IgD-negative memory B cell (primary cell): ENCODE results near the gene IFNL1. TPM values are rescaled to one million over a fixed set of nuclear protein-coding genes. Genes with fewer than 3 reads are reported as not detected.
A peak's percentile ranks its signal among the peaks of the same experiment; 100 is the strongest.
"Not testable (repeated sequence)": the region's sequence is repeated elsewhere in the genome, so short reads cannot be mapped to it uniquely, and the experiment has no call there.

Experiments
- H3K27ac Mint-ChIP-seq, 3 donors: one replicate each; pipeline ENCODE4 v1.8.0; 2020 to 2022; ENCODE audit warnings: mild to moderate bottlenecking in 3 of 3, mixed read lengths in 3 of 3, moderate library complexity in 1 of 3
- H3K27me3 Mint-ChIP-seq: one replicate; pipeline ENCODE4 v1.8.0; 2021; ENCODE audit warnings: mixed read lengths
- H3K36me3 Mint-ChIP-seq: one replicate; pipeline ENCODE4 v1.8.0; 2020; ENCODE audit warnings: mild to moderate bottlenecking, mixed read lengths
- H3K4me1 Mint-ChIP-seq, 3 donors: one replicate each; pipeline ENCODE4 v1.8.0; 2020 to 2022; ENCODE audit warnings: mixed read lengths in 3 of 3, mild to moderate bottlenecking in 1 of 3
- H3K4me3 Mint-ChIP-seq, 4 donors: one replicate each; pipeline ENCODE4 v1.8.0; 2020 to 2022; ENCODE audit warnings: mild to moderate bottlenecking in 4 of 4, mixed read lengths in 4 of 4, moderate library complexity in 3 of 4
- H3K9me3 Mint-ChIP-seq, 3 donors: one replicate each; pipeline ENCODE4 v1.8.0; 2020 to 2021; ENCODE audit warnings: mixed read lengths in 3 of 3, mild to moderate bottlenecking in 1 of 3
- polyA plus RNA-seq: library from polyadenylated mRNA; unstranded; fragments of 300-500 nt; fragmentation: Illumina TruSeq; gene quantifications from one replicate; pipeline ENCODE4 v1.2.3, GENCODE V29; 2021

IFNL1 gene
- polyA plus RNA-seq, 1 donor from 2014 or later, result not detected

- Mint-ChIP-seq H3K9me3 (no peaks in the 10 kb centered on the region), H3K27me3 (peaks cover 2% of the 10 kb centered on the region), H3K27ac (no peak overlapping the region), H3K36me3 (peaks cover 6% of the 10 kb centered on the region), H3K4me1 (peaks cover 3 to 16% (median 11%) of the 10 kb centered on the region in 3 donors), H3K4me3 (no peak overlapping the region)
Measured at GRCh38 chr19:39327363-39328045, 31.3 kb downstream of the IFNL1 start.

DNA sequence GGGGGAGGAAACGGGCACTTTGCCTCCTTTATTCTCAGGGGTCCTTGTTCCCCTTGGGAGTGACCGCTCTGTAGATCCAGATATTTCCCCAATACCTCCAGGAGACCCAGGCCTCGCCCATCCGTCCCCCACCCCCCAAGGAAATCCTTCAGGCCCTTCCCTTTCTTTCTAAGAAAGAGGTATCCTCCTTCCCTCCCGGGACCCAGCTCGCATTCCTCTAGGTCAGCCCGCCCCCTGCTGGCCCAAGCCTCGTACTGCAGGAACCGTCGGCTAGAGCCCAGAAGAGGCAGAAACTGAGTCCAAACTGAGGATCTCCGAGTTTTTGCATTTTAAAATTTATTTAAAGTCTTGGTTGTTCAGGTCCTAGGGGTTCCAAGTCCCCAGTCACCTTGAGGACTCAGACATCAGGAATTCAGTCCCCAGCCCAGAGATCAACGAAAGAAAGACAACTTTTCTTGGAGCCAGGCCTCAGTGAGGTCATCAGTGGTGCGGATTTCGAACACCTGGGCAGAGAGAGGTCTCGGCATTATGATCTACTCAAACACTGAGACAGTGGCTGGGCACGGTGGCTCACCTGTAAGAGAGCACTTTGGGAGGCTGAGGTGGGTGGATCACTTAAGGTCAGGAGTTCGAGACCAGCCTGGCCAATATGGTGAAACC is 32.0 kb downstream of the IFNL1 start:
- Mint-ChIP-seq H3K4me3 (peak overlapping the region in 1 of 4 donors; percentile 62), H3K27me3 (no peaks in the 10 kb centered on the region), H3K27ac (peak overlapping the region in 2 of 3 donors; percentile 67 to 92), H3K9me3 (no peaks in the 10 kb centered on the region), H3K36me3 (peaks cover 6% of the 10 kb centered on the region), H3K4me1 (peaks cover 7 to 18% (median 11%) of the 10 kb centered on the region in 3 donors)

GRCh38 chr19:39329948-39330347 is 33.7 kb downstream of the IFNL1 start:
- H3K27me3 Mint-ChIP-seq, result no peaks in the 10 kb centered on the region
- no peak overlapping the region for H3K27ac Mint-ChIP-seq
- no peaks in the 10 kb centered on the region for H3K9me3 Mint-ChIP-seq
- peaks cover 5% of the 10 kb centered on the region for H3K36me3 Mint-ChIP-seq
- H3K4me1 Mint-ChIP-seq, result peaks cover 15 to 26% (median 17%) of the 10 kb centered on the region in 3 donors
- peak overlapping the region in 1 of 4 donors; percentile 17 for H3K4me3 Mint-ChIP-seq

DNA sequence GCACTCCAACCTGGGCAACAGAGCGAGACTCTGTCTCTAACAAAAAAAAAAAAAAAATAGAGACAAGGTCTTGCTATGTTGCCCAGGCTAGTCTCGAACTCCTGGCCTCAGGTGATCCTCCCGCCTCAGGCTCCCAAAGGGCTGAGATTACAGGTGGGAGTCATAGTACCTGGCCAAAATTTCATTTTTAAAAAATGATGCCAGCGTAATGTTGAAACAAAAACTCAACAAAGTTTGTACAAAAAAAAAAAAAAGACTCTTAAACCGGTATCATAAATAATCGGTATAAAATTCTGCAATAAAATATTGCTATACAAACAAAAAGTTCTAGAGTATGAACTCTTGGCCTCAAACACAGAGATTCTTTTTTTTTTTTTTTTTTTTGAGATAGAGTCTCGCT is 36.1 kb downstream of the IFNL1 start:
- Mint-ChIP-seq H3K9me3 (no peaks in the 10 kb centered on the region), H3K4me3 (no peak overlapping the region), H3K36me3 (peaks cover 5% of the 10 kb centered on the region), H3K4me1 (peaks cover 31 to 39% (median 31%) of the 10 kb centered on the region in 3 donors), H3K27me3 (no peaks in the 10 kb centered on the region), H3K27ac (no peak overlapping the region)

- not testable (repeated sequence) for H3K36me3 Mint-ChIP-seq, H3K27me3 Mint-ChIP-seq, H3K9me3 Mint-ChIP-seq
- H3K4me3 Mint-ChIP-seq, result peak overlapping the region in 2 of 4 donors; percentile 52 to 84
- peaks cover 36 to 43% (median 36%) of the 10 kb centered on the region in 3 donors for H3K4me1 Mint-ChIP-seq
- peak overlapping the region in 2 of 3 donors; percentile 31 to 65 for H3K27ac Mint-ChIP-seq
Measured at GRCh38 chr19:39332738-39333137, 36.5 kb downstream of the IFNL1 start.

DNA sequence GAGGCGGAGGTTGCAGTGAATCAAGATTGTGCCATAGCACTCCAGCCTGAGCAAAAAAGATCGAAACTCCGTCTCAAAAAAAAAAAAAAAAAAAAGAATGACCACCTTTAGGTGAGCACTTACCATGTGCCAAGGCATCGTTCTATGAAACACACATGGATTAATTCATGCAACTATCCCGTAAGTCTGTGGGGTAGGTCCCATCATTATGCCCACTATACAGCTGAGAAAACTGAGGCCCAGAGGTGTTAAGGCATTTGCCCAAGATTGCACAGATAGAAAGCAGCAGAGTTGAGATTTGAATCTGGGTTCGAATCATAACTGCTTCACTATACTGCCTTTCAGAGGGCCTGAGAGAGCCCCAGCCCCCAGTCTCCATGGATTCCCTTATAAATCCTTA is 37.3 kb downstream of the IFNL1 start:
- peak overlapping the region; percentile 51 to 84 (median 62) for H3K4me3 Mint-ChIP-seq
- peak overlapping the region in 1 of 3 donors; percentile 74 for H3K27ac Mint-ChIP-seq
- no peaks in the 10 kb centered on the region for H3K9me3 Mint-ChIP-seq
- peaks cover 37 to 48% (median 38%) of the 10 kb centered on the region in 3 donors for H3K4me1 Mint-ChIP-seq
- H3K27me3 Mint-ChIP-seq, result no peaks in the 10 kb centered on the region
- H3K36me3 Mint-ChIP-seq, result peaks cover 2% of the 10 kb centered on the region

DNA sequence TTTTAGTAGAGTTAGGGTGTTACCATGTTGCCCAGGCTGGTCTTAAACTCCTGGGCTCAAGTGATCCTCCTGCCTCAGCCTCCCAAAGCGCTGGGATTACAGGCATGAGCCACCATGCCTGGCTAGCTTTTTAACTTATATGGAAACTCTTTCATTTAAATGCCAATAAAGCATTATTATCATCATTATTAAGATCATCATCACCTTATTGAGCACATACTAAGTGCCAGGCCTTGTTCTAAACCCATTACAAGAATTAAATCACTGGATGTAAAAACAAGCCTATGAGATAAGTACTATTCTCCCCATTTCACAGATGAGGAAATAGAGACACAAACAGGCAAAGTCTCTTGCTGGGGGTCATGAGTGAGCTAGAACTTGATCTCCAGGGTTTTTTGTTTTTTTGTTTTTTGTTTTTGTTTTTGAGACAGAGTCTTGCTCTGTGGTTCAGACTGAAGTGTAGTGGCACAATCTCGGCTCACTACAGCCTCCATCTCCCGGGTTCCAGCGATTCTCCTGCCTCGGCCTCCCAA is 38.3 kb downstream of the IFNL1 start:
- peak overlapping the region; percentile 66 to 95 (median 80) for H3K27ac Mint-ChIP-seq
- peaks cover 2% of the 10 kb centered on the region for H3K36me3 Mint-ChIP-seq
- H3K4me1 Mint-ChIP-seq, result peaks cover 37 to 42% (median 38%) of the 10 kb centered on the region in 3 donors
- H3K4me3 Mint-ChIP-seq, result peak overlapping the region; percentile 93 to 99 (median 98)
- no peaks in the 10 kb centered on the region for H3K27me3 Mint-ChIP-seq
- no peaks in the 10 kb centered on the region for H3K9me3 Mint-ChIP-seq

GRCh38 chr19:39335168-39335548 is 39.0 kb downstream of the IFNL1 start:
- Mint-ChIP-seq H3K4me1 (peaks cover 38 to 40% (median 40%) of the 10 kb centered on the region in 3 donors), H3K9me3 (no peaks in the 10 kb centered on the region), H3K27me3 (no peaks in the 10 kb centered on the region), H3K36me3 (peaks cover 2% of the 10 kb centered on the region), H3K4me3 (peak overlapping the region; percentile 93 to 99 (median 98)), H3K27ac (peak overlapping the region; percentile 66 to 97 (median 95))

GRCh38 chr19:39336483-39336882 is 40.3 kb downstream of the IFNL1 start:
- peaks cover 34 to 47% (median 42%) of the 10 kb centered on the region in 3 donors for H3K4me1 Mint-ChIP-seq
- peak overlapping the region; percentile 93 to 99 (median 98) for H3K4me3 Mint-ChIP-seq
- H3K36me3 Mint-ChIP-seq, result peaks cover 2% of the 10 kb centered on the region
- no peaks in the 10 kb centered on the region for H3K27me3 Mint-ChIP-seq
- peak overlapping the region; percentile 71 to 97 (median 95) for H3K27ac Mint-ChIP-seq
- no peaks in the 10 kb centered on the region for H3K9me3 Mint-ChIP-seq

- Mint-ChIP-seq H3K4me3 (peak overlapping the region in 3 of 4 donors; percentile 38 to 100 (median 93)), H3K9me3 (no peaks in the 10 kb centered on the region), H3K4me1 (peaks cover 46 to 55% (median 46%) of the 10 kb centered on the region in 3 donors), H3K27me3 (no peaks in the 10 kb centered on the region), H3K27ac (peak overlapping the region in 2 of 3 donors; percentile 67 to 87), H3K36me3 (peaks cover 4% of the 10 kb centered on the region)
Measured at GRCh38 chr19:39339674-39340073, 43.5 kb downstream of the IFNL1 start.

DNA sequence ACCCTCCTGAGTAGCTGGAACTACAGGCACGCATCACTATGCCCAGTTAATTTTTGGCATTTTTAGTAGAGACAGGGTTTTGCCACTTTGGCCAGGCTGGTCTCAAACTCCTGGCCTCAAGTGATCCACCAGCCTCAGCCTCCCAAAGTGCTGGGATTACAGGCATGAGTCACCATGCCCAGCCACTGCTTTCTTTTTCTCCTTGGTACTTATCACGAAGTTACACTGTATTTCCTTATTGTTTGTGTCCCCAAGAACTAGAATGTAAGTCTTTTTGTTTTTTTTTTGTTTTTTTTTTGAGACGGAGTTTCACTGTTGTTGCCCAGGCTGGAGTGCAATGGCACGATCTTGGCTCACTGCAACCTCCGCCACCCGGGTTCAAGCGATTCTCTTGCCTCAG is 43.9 kb downstream of the IFNL1 start:
- not testable (repeated sequence) for H3K36me3 Mint-ChIP-seq, H3K27me3 Mint-ChIP-seq, H3K9me3 Mint-ChIP-seq
- H3K27ac Mint-ChIP-seq, result peak overlapping the region; percentile 67 to 87 (median 81)
- H3K4me1 Mint-ChIP-seq, result peaks cover 46 to 52% (median 47%) of the 10 kb centered on the region in 3 donors
- peak overlapping the region; percentile 38 to 100 (median 74) for H3K4me3 Mint-ChIP-seq

DNA sequence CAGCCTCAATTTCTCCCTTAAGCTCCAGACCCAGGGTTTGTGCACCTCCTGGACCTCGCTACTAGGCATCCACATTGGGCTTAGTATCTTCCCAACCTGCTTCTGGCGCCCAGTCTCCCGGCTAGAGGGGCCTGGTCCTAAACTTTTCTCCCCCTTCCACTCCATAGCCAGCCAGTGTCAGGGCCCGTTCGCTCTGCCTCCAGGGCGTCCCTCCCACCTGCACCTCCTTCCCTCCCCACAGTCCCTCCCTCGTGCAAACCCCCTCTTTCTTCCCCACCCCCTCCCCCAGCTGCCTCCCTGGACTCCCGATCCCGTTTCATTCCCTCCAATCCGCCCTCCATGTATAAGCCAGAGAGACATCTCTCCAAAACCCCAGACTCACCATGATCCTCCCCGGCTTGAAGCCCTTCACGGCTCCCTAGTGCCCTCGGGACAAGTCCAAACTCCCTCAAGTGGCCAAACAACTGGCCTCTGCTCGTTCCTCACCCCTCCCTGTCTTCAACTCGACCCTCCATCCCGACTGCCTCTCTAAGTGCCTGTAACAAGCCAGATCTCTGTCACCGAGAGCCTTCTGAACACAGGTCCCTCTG is 45.0 kb downstream of the IFNL1 start:
- Mint-ChIP-seq H3K27ac (peak overlapping the region; percentile 81 to 96 (median 87)), H3K36me3 (peaks cover 7% of the 10 kb centered on the region), H3K4me1 (peaks cover 48 to 49% (median 48%) of the 10 kb centered on the region in 3 donors), H3K27me3 (no peaks in the 10 kb centered on the region), H3K9me3 (no peaks in the 10 kb centered on the region), H3K4me3 (peak overlapping the region; percentile 93 to 100 (median 96))

DNA sequence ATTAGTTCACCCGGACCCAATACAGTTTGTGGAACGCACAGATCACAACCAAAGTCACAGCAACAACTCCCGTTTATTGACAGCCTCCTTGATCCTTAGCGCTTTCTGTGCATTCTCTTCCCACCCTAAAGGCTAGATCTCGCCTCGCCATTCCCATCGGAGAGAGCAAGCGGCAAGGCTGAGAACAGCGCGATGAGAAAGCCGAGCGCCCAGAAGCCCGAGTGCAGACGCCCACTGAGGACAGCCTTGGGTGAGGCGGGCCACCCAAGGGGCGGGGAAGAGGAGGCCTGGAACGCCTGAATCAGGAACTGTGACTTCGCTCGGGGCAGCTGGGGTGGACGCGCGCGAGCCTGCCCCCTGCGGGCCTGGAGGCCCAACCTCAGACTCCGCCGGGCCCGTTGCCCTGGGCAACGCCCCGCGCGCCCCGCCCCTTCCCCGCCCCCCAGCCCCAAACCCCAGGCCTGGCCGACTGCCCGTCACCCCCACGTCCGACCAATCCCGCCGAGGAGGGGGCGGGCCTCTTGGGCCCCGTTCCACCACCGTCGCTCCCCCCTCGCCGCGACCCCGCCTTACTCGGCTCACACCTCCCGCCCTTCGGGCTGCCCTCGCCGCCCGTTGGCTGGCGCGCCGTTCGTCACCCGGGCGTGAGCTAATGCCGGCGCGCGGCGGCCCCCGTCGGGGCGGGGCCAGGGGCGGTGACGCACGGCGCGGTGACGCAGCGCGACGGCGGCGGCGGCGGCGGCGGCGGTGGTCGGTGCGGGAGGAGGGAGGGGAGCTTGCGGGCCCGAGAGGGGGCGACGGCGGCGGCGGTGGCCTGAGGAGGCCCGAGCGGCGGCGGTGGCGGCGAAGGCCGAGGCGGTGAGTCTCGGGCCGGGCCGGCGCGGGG is 45.8 kb downstream of the IFNL1 start, which contains the start of gene SAMD4B:
Gene SAMD4B, plus strand, starts transcription at position 703 of the 886 bp plus-strand sequence. CDS start 14,473 bp downstream, outside the sequence.
- Mint-ChIP-seq H3K27me3 (no peaks in the 10 kb centered on the region), H3K36me3 (peaks cover 7% of the 10 kb centered on the region), H3K9me3 (no peaks in the 10 kb centered on the region), H3K4me3 (peak within 1 kb of the TSS; percentile 93 to 100 (median 96)), H3K27ac (peak within 1 kb of the TSS; percentile 81 to 96 (median 96)), H3K4me1 (peaks cover 46 to 53% (median 46%) of the 10 kb centered on the region in 3 donors)
